Panc1 (cell line): ENCODE measurements around the gene TRAM2. TPM values are rescaled to one million over a fixed set of nuclear protein-coding genes. Genes with fewer than 3 reads are reported as not detected.
A peak's percentile ranks its signal among the peaks of the same experiment; 100 is the strongest.

Experiments used
- ATAC-seq: fragments of 200-7000 bp; cut with Tn5 transposase; 2 replicates; pipeline ENCODE4 v1.9.1; 2020; ENCODE audit warnings: mild to moderate bottlenecking, moderate library complexity
- BruUV-seq: library from RNA; stranded (reverse); fragments of 400-500 nt; replicated peaks from 2 replicates; lab custom pipeline; 2021; lab: Mats Ljungman, UMichigan
- CTCF ChIA-PET: fragments of 300-600 bp; sonication (Branson Sonifier 250); formaldehyde crosslinking; loops from one replicate; lab custom pipeline; 2022; ENCODE audit warnings: antibody characterized with exemption; lab: Charles Lee
- POLR2A ChIA-PET: fragments of 300-600 bp; sonication (Branson Sonifier 250); formaldehyde crosslinking; loops from one replicate; lab custom pipeline; 2022; ENCODE audit warnings: antibody characterized with exemption; lab: Charles Lee
- DNase-seq: peaks from one replicate; pipeline ENCODE4 v3.0.0-alpha.2; 2010; ENCODE audit warnings: low read depth, low spot score
- H3K27ac ChIP-seq: 2 replicates; pipeline ENCODE4 v1.5.1; 2011; ENCODE audit warnings: mild to moderate bottlenecking, low read length, inconsistent platforms
- H3K27me3 ChIP-seq: fragments of 200-500 bp; sonication (Bioruptor generic); 2 replicates; pipeline ENCODE4 v1.6.0; 2014; ENCODE audit warnings: low read length, inconsistent platforms; ENCODE audit not compliant: control insufficient read depth, insufficient read depth
- H3K36me3 ChIP-seq: fragments of 200-500 bp; sonication (Bioruptor generic); 2 replicates; pipeline ENCODE4 v1.5.1; 2014; ENCODE audit warnings: inconsistent platforms, mild to moderate bottlenecking, low read length, moderate library complexity; ENCODE audit not compliant: control insufficient read depth, insufficient read depth
- H3K4me1 ChIP-seq: 2 replicates; pipeline ENCODE4 v1.5.1; 2011; ENCODE audit warnings: inconsistent platforms, mild to moderate bottlenecking, low read length, moderate library complexity; ENCODE audit not compliant: control insufficient read depth, insufficient read depth
- H3K4me3 ChIP-seq, 2 experiments: 2 replicates each; pipeline ENCODE4 v1.5.1; 2011 to 2012; ENCODE audit warnings: low read depth in 2 of 2, low read length in 2 of 2, mild to moderate bottlenecking in 2 of 2, inconsistent platforms in 1 of 2, moderate library complexity in 1 of 2
- H3K9me3 ChIP-seq: fragments of 200-500 bp; sonication (Bioruptor generic); 2 replicates; pipeline ENCODE4 v1.5.1; 2014; ENCODE audit warnings: low read depth, mild to moderate bottlenecking, inconsistent platforms, low read length, moderate library complexity; ENCODE audit not compliant: control insufficient read depth, insufficient read depth
- CTCF ChIP-seq: fragments of 450-650 bp; IDR thresholded peaks from 2 replicates; pipeline ENCODE4 v1.5.1; 2017; ENCODE audit warnings: mild to moderate bottlenecking
- POLR2AphosphoS5 ChIP-seq: IDR thresholded peaks from 2 replicates; pipeline ENCODE4 v1.6.1; 2012; ENCODE audit warnings: mild to moderate bottlenecking, low read depth, low read length, moderate library complexity
- REST ChIP-seq, 2 experiments: IDR thresholded peaks; 2 replicates each; pipeline ENCODE4 v1.6.1; 2011 to 2012; ENCODE audit warnings: low read depth in 2 of 2, control low read depth in 1 of 2, low read length in 1 of 2, mild to moderate bottlenecking in 1 of 2, moderate library complexity in 1 of 2; ENCODE audit not compliant: insufficient read depth in 1 of 2
- SIN3A ChIP-seq: IDR thresholded peaks from 2 replicates; pipeline ENCODE4 v1.6.1; 2012; ENCODE audit warnings: low read depth, mild to moderate bottlenecking, low read length, moderate library complexity, borderline replicate concordance; ENCODE audit not compliant: insufficient read depth
- TCF7L2 ChIP-seq: IDR thresholded peaks from 2 replicates; pipeline ENCODE4 v1.6.1; 2011; ENCODE audit warnings: mild to moderate bottlenecking, low read depth, low read length, inconsistent platforms
- in situ Hi-C: cut with HindIII; loops from 2 replicates; pipeline ENCODE4 v1.10.0; 2016; ENCODE audit warnings: low sequenced_read_pairs, low pct_unique_long_range_greater_than_20kb
- intact Hi-C: fragments of 100-400 bp; cut with micrococcal nuclease; formaldehyde crosslinking; loops from one replicate; pipeline ENCODE4 v1.10.0; 2022; ENCODE audit not compliant: unreplicated experiment
- total RNA-seq: library from RNA; stranded (reverse); gene quantifications from one replicate; pipeline ENCODE4 v1.2.1, GENCODE V29; 2021; ENCODE audit not compliant: unreplicated experiment

Gene TRAM2
- total RNA-seq, 1 experiment from 2014 or later: 56.7 TPM

- peaks cover 14% of the 10 kb centered on the region for H3K36me3 ChIP-seq
- no peaks in the 10 kb centered on the region for H3K9me3 ChIP-seq
- in situ Hi-C loops (no loop called here), intact Hi-C loops (no loop called here)
- POLR2A ChIA-PET: no interaction called here
- no peaks in the 10 kb centered on the region for H3K27me3 ChIP-seq
- H3K4me1 ChIP-seq: peaks cover 22% of the 10 kb centered on the region
- DNase-seq (no peak), ATAC-seq (no peak)
- peak overlapping the region; percentile 5; the same call in 1 of the 2 replicates for H3K27ac ChIP-seq
- BruUV-seq: no TSS peak
- CTCF ChIA-PET: no interaction called here
- TF ChIP-seq CTCF (no peak), SIN3A (no peak), REST (IDR thresholded peaks at IDR 0.05; ENCODE audit: insufficient read depth in 1 of 2, low read depth in 2 of 2, low read length in 1 of 2) (no peak), POLR2AphosphoS5 (no peak), TCF7L2 (no peak)
- H3K4me3 ChIP-seq: no peak overlapping the region
Measured at GRCh38 chr6:52511572-52512151, 65.2 kb downstream of the TRAM2 start.

- peaks cover 17% of the 10 kb centered on the region for H3K4me1 ChIP-seq
- no peak for DNase-seq
- POLR2A ChIA-PET: no interaction called here
Measured at GRCh38 chr6:52511163-52511562, 65.7 kb downstream of the TRAM2 start.

More at GRCh38 chr6:52511163-52511562, 65.7 kb downstream of the TRAM2 start:
- in situ Hi-C loops: no loop called here
- H3K27me3 ChIP-seq: no peaks in the 10 kb centered on the region
- no peak overlapping the region for H3K4me3 ChIP-seq
- no peaks in the 10 kb centered on the region for H3K9me3 ChIP-seq
- no peak for TF ChIP-seq REST (IDR thresholded peaks at IDR 0.05; ENCODE audit: insufficient read depth in 1 of 2, low read depth in 2 of 2, low read length in 1 of 2)
- no peak overlapping the region for H3K27ac ChIP-seq
- intact Hi-C loops: no loop called here
- peaks cover 14% of the 10 kb centered on the region for H3K36me3 ChIP-seq
- BruUV-seq: no TSS peak
- no peak for ATAC-seq
- CTCF ChIA-PET: no interaction called here
